GM21447 (cell line): ENCODE data around the gene ZSWIM1.
"Not testable (repeated sequence)": the region's sequence is repeated elsewhere in the genome, so short reads cannot be mapped to it uniquely, and the experiment has no call there.

ENCODE experiments used
- ATAC-seq: cut with Tn5 transposase; IDR thresholded peaks from one replicate; pipeline ENCODE4 v1.9.1; 2021; ENCODE audit not compliant: unreplicated experiment

The ZSWIM1 gene

GRCh38 chr20:45925821-45926506 lies 44.9 kb downstream of the ZSWIM1 start:
- ATAC-seq: no peak

GRCh38 chr20:45926731-45927070 lies 45.7 kb downstream of the ZSWIM1 start:
- no peak for ATAC-seq

GRCh38 chr20:45927071-45927878 lies 46.2 kb downstream of the ZSWIM1 start:
- no peak for ATAC-seq

GRCh38 chr20:45931680-45932079 lies 50.7 kb downstream of the ZSWIM1 start:
- ATAC-seq: not testable (repeated sequence)

GRCh38 chr20:45933266-45934045 lies 52.4 kb downstream of the ZSWIM1 start:
- ATAC-seq: peak; percentile 49

GRCh38 chr20:45934046-45934585 lies 53.1 kb downstream of the ZSWIM1 start:
- peak; percentile 24 for ATAC-seq
